OCI-LY7 (cell line): ENCODE data around the gene EDA2R.

Experiments used
- EZH2phosphoT487 ChIP-seq: fragments of 200-600 bp; sonication (generic); IDR thresholded peaks from 2 replicates; pipeline ENCODE4 v1.6.1; 2018; ENCODE audit warnings: low read depth, borderline replicate concordance, mild to moderate bottlenecking, mixed run types, antibody characterized with exemption, low read length, moderate library complexity, mixed read lengths
- TF ChIP-seq, protein P1 (sequence below): fragments of 200-600 bp; sonication (generic); conservative IDR thresholded peaks from 2 replicates; pipeline ENCODE4 v1.5.1; 2014; ENCODE audit warnings: mild to moderate bottlenecking, antibody characterized with exemption, low read length, moderate library complexity, mixed read lengths

DNA sequence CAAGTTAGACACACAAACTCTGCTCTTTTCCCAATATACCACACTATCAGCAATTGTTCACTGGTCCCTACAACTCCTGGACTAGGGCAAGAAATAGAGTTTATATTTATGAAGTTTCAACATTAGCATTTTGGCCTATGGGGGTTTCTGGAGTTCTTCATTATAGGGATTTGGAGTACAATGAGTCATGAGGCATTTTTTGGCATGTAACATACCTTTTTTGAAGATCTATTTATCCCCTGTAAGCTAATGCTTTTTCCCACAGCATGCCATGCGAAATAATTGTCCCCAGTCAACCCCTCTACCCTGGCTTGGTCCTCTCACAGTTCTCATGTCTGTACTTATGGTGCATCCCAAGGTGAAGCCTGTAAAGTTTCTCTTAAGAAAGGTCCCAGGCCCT is 36.7 kb upstream of the EDA2R start:
- TF ChIP-seq, protein P1, sequence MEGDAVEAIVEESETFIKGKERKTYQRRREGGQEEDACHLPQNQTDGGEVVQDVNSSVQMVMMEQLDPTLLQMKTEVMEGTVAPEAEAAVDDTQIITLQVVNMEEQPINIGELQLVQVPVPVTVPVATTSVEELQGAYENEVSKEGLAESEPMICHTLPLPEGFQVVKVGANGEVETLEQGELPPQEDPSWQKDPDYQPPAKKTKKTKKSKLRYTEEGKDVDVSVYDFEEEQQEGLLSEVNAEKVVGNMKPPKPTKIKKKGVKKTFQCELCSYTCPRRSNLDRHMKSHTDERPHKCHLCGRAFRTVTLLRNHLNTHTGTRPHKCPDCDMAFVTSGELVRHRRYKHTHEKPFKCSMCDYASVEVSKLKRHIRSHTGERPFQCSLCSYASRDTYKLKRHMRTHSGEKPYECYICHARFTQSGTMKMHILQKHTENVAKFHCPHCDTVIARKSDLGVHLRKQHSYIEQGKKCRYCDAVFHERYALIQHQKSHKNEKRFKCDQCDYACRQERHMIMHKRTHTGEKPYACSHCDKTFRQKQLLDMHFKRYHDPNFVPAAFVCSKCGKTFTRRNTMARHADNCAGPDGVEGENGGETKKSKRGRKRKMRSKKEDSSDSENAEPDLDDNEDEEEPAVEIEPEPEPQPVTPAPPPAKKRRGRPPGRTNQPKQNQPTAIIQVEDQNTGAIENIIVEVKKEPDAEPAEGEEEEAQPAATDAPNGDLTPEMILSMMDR: no peak
- TF ChIP-seq EZH2phosphoT487: no peak
